ENCODE measurements around the gene LAMP5.

Gene LAMP5

DNA sequence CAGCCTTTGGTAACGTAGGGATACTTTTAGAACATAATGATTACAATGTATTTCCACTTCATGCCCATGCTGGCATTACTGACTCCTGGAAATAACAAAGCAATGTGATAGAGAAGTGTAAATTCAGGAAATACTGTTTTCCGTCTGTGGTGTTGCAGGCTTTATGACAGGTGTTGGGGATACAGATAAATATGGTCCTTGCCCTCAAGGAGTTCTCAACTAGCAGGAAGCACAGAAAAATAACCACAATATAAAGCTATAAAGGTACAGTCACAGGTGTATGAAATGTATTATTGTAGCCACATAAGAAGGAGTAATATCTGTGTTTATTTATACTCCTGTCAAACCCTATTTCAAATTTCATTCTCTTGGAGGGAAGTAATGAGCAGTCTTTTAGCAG, 12.9 kb upstream of the LAMP5 start:
- no peak for DNase-seq

- DNase-seq, result no peak
Observed at GRCh38 chr20:9503526-9504245, 10.7 kb upstream of the LAMP5 start.

DNA sequence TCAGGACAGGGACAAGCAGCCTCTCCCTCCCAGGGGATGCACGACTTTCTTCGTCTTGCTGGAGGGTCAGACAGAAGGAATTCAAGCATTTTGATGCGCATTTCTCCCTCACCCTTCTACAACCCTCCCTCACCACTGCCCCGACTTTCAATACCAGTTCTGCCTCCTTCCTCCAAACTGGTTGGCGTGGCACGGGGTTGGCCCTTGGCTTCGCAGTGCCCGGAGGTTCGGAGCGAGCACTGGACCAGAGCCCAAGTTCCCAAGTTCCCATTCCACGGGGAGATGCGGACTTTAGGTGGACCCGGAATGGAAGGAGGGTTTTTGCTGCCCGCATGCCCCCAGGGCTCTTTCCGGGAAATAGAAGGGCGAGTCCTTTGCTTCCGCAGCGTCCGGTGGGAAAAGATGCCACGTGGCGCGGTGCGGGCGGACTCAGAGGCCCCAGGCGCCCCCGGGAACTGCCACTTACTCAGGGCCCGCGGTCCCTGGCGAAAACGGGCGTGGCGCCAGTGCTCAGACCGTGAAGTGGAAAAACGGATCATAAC, 8.0 kb upstream of the LAMP5 start:
- no peak for DNase-seq

DNA sequence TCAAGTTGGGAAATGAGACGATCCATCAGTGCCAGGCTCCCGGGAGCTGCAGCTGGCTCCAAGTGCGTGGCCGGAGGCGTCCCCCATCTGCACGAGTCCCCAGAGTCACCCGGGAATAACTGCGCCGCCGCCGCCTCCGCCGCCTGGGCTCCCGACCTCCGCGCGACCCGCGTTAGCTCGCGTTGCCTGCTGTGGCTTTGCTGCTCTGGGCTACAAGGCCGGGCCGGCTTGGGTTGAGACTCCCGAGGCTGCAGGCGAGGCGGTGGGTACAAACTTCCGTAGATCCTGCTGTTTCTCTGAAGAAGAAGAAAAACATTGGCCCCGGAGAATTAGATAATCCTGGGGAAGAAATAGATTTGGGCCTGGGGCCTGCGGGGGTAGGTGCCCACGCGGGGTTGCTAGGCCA, 7.4 kb upstream of the LAMP5 start:
- peak; percentile 82 for DNase-seq

DNA sequence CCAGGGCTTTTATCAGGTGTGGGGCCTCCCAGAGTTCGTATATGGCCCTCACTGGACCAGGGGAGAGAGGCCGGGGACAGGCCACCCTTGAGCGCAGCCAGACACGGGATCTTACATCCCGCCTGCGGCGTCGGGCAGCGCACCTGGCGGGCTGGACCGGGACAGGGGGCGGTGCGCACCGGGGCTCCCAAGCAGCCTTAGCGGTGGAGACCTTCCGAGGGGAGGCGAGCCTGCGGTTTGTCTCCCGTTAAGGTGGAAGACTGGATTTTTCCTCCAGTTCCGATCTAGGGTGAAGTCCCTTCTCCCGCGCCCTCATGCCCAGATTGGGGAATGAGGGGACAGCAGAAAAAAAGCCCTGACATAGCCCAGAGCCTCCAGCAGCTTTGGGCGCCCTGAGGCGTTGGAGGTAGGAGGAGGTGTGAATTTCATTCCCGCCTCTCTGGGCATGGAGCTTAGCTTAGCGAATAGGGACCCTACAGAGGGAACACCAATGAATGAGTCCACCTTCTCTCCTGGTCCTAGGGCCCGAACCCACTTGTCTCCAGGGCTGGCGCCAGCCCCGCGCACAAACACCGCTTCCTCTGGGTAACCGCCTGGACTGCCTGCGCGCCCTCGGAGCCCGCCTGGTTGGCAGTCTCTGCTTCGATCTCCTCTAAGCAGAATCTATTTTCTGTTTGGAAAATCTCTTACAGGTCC, 6.7 kb upstream of the LAMP5 start:
- DNase-seq, result peak; percentile 60

DNA sequence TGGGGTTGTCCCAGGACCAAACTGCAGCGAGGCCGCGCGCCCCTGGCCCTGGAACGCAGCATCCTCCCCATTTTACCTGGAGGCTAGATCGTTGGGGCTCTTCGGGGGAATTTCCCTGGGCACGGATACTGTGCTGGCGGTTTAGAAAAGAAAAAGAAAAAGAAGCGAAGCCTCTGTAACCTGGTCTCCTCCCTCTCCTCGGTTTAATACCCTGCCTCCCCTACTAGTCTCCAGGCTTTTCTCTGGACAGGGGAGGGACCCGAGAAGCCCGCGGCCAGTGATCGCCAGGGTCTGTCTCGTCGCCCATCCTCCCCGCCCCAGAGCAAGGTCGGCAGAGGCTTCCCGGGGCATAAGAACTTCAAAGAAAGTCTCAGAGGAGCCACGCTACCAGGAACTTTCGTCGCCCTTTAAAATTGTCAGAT, 6.1 kb upstream of the LAMP5 start:
- DNase-seq, result no peak

GRCh38 chr20:9508696-9509178, 5.7 kb upstream of the LAMP5 start:
- peak; percentile 47 for DNase-seq

- DNase-seq, result no peak
Observed at GRCh38 chr20:9509246-9509645, 5.1 kb upstream of the LAMP5 start.

GRCh38 chr20:9510911-9511310, 3.5 kb upstream of the LAMP5 start:
- DNase-seq, result no peak

DNA sequence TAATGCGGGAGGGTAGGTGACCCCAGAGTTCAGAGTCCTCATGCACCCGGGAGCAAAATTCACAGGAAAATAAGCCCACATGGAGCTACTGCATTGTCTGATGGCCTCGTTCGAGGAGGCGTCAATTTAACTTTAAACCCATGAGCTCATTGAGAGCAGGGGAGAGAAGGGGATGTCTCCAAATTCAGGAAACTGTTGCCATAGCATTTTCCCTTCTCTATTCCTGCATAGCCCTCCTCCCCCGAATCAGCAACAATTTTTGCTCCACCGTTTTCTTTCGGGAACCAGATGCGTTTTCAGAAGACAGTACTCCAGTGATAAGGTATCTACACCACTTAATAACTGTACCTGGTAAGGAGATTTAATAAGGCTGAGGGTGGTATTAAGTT, 324 bp upstream of the LAMP5 start:
- no peak for DNase-seq

- peak; percentile 64 for DNase-seq
Observed at GRCh38 chr20:9515214-9515585, 810 bp downstream of the LAMP5 start.

GRCh38 chr20:9515741-9516233, 1.4 kb downstream of the LAMP5 start:
- DNase-seq, result peak; percentile 75

GRCh38 chr20:9516234-9516871, 2.0 kb downstream of the LAMP5 start:
- peak; percentile 56 for DNase-seq

GRCh38 chr20:9517297-9518162, 3.1 kb downstream of the LAMP5 start:
- DNase-seq, result no peak

- peak; percentile 50 for DNase-seq
Observed at GRCh38 chr20:9518576-9519175, 4.3 kb downstream of the LAMP5 start.

GRCh38 chr20:9520086-9520485, 5.7 kb downstream of the LAMP5 start:
- no peak for DNase-seq

DNA sequence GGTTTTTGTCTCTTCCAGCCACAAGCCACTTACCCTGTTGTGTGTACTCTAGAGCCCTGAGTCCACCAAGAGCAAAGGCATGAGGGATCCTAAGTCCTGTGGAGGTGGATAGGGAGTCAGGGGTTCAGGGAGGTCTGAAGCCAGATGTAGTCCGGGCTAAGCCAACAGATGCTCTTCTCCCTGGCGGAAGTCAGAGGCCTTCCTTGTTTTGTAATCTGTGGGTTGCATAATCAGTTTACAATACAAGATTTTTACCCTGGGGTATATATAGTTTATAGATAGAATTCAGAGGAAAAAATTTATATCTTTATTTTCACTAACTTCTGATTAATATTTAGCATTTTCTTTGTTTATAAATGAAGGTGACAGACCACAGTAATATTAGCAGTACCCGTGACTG, 9.2 kb downstream of the LAMP5 start:
- no peak for DNase-seq

DNA sequence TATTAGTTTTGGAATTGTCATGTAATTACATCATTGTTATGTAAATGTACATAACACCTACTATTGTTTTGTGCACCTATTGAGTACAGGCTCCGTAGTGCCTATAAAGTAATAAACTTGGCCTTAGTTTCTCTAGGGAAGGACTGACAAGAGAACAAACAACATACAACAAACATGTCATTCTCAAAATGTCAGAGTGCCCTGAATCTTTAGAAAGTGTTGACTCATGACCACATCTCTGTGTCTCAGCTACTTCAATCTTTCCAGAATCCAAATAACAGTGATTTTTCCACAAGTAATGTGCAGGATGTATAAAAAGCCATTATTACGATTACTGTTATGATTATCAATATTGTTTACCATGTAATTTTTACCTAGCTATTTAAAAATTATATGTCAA, 17.2 kb downstream of the LAMP5 start:
- no peak for DNase-seq

GRCh38 chr20:9532069-9532838, 17.9 kb downstream of the LAMP5 start:
- peak; percentile 54 for DNase-seq

GRCh38 chr20:9534025-9534424, 19.6 kb downstream of the LAMP5 start:
- no peak for DNase-seq

- DNase-seq, result no peak
Observed at GRCh38 chr20:9535449-9535848, 21.1 kb downstream of the LAMP5 start.

Measured in eye (tissue), 1 donor.